GM19099 (cell line): ENCODE results near the gene SLC2A13.

Experiments used
- POLR2A ChIP-seq: IDR thresholded peaks from 3 replicates; pipeline ENCODE4 v1.6.1; 2011; ENCODE audit warnings: low read depth; ENCODE audit not compliant: insufficient read length; ENCODE audit errors: extremely low read depth

Gene SLC2A13

DNA sequence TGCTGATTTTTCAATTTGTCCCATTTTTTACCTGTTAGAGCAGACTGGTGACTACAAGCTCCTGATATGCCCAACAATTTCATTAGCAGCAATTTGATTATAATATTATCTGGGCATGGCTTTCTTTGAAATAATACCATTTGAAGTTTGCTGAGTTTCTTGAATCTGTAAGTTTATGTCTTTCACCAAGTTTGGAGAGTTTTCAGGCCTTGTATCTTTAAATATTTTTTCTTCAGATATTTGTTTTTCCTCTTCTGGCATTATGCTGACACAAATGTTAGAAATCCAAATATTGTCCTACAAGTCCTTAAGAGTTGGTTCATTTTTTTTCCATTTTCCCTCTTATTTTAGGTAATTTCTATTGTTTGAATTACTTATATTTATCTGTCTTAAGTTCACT is 30.4 kb downstream of the SLC2A13 start:
- no peak for TF ChIP-seq POLR2A

DNA sequence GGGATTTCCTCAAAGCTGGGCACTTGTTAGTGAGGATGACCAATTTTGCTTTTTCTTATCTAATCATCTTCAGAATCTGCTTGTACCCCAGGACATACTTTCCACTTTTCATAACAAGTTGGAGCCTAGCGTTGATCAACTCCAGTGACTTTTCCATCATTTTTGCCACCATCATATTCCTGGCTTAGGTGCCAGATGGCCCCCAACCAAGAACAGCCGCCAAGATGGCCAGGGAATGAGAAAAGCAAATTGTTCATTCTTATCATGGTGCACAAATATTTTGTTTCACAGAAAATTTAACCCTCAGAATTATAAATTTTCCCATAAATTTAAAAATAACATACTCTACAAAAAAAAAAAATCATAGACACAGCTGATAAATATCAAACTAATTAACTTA is 37.5 kb downstream of the SLC2A13 start:
- TF ChIP-seq POLR2A, result no peak

DNA sequence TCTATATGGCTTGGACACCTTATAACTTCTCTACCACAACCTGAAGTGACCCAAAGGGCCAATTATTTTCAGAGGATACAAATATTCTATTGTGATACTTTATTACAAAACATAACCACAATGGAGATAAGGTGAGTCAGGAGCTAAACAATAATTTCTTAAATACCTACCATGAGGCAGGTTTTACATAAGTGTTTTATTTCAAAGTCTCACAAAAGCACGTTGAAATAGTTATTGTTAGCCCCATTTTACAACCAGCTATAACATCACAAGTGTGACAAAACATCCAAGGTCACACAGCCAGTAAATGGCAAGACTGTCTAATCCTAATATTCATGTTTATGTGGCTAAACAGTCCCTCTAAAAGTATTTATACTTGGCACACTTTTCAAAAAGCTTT is 40.2 kb downstream of the SLC2A13 start:
- TF ChIP-seq POLR2A, result no peak

DNA sequence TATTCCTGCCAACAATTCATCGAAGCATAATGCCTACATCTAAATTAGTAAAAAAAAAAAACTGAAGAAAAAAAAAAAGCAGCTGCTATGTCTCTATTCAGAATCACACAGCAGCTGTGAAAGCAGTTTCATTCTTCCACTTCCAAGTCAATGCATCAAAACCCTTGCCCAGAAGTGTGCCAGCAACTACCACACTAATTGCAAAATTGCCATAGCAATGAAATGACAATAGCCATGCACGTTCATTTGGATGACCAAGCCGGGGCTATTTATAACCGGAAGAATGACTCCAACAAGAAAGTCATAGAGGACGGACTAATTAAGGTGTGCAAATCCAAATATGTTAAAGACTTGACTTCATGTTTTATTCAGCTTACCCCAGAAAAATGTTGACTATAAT is 42.5 kb downstream of the SLC2A13 start:
- TF ChIP-seq POLR2A, result no peak

DNA sequence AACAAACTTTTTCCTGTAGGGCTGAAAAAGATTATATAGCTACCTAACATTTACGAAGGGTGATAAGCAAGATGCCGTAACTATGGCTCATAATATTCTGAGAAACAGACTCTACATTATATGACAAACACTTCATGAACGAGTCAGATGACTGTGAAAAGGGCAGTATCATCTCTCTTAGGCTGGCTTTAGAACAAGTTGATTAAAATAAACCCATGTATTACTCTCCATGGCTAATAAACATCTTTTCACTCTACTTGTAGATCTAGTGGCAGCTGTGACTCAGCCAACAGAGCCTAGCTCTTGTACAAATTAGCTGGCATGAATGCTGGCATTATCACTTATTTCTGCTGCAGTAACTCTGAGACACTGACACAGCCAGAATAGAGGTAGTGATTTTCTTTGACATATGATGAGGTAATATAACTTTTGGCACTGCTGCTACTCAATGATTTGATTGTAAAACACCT is 47.1 kb downstream of the SLC2A13 start:
- TF ChIP-seq POLR2A, result no peak

DNA sequence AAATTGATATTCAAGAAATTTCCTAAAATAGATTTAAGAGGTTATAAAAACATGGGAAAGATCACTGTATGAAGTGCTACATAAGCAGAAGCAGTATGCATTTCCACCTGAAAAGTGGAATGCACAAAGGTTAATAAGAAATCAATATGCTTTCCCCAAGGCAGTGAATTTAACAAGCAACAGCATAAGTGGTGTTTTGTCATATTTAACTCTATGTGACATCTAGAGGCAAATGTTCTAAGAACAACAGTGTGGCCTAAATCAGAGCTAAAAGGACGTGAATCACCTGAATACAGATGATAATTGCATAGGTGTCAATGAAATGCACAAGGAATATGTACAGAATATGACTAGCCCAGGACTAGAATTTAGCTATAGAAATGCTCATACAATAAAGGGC is 49.5 kb downstream of the SLC2A13 start:
- TF ChIP-seq POLR2A, result no peak

DNA sequence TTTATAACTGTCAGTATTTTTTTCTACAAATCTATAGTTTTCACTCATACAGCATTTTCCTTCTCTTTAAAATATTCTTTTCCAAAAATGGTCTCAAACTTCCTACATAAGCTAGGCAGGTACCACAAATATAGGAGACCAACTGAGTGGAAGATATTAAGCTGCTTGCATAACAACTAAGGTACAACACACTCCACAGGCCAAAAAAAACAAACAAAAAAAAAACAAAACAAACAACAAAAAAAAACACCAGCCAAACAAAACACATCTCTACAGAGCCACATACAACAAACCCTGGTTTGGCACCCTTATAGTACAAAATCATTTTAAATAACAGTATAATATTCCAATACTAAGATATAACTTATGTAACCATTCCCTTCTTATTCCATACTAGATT is 50.1 kb downstream of the SLC2A13 start:
- TF ChIP-seq POLR2A, result no peak

DNA sequence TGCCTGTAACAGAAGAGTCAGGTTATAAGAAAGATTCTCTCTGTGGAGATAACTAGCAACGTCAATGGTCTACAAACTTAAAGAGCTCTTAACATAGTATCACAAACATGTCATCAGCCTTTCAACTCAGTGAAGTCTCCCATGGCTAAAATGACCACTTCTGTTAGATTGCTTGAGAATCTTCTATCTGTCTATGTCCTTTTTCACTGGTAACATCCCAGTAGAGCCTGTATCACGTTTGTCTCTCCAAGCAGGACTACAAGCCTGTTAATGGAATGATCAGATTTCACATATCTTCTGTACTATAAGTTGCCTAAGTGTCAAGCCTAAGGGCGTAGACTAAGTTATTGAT is 50.7 kb downstream of the SLC2A13 start:
- no peak for TF ChIP-seq POLR2A

DNA sequence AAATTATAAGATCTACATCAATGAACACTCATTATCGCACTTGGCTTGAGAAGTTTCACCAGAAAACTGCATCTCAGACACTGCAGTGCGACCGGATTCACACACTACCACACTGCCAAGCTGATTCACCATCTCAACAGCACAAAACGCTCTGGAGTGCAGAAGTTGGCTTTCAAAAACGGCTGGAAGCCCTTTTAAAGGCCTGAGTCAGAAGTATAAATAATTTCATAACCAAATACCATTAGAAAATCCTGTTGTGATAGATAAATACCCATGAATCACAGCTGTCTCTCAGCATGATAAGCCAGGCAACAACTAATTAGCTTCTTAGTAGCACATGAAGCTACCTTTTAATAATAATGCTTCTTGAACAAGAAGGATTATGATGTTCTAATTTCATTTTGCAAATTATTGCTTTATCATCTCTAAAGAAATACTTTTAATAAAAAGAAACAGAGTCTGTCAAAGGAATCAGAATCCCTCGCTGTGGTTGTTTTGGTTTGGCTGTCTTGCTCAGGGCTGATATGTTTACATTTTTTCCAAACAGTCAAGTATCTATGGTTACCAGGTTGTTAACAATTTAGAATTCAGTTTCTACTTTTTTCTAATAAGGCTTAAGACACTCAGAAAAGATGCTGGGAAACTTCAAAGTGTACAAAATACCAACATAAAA is 51.2 kb downstream of the SLC2A13 start:
- TF ChIP-seq POLR2A, result no peak

DNA sequence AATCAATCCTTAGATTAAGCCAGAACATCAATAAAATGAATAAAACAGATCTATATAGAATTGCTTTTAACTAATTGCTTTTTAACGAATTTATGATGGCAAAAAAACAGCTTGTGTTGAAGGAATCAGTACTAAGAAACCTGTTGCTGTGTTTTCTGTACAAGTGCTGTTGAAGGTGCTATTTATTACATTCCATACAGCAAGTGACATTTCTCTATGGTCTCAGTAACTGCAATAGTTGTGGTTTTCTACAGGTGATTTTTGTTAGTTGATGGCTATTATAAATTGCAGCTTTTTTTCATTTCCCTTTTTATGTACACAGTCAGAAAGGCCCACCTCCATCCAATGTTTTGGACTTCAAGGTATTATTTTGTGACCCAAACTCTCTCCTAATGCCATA is 56.6 kb downstream of the SLC2A13 start:
- TF ChIP-seq POLR2A, result no peak

DNA sequence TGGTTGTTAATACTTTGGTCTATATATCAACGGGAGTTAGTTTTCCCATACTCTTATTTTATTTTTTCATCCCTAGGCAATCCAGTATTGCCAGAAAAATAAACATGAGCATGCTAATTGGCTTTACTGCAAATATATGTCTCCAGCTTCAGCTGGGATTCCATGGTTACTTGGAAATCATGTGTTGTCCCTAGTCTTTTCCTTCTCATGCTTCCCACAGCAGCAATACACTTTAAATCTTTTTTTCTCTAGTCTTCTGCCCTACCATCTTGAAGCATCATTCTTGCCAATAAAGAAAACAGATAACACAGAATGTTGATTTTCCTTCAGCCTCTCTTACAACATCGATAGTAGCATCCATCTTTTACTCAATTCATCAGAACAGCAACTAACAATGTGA is 60.2 kb downstream of the SLC2A13 start:
- TF ChIP-seq POLR2A, result no peak

DNA sequence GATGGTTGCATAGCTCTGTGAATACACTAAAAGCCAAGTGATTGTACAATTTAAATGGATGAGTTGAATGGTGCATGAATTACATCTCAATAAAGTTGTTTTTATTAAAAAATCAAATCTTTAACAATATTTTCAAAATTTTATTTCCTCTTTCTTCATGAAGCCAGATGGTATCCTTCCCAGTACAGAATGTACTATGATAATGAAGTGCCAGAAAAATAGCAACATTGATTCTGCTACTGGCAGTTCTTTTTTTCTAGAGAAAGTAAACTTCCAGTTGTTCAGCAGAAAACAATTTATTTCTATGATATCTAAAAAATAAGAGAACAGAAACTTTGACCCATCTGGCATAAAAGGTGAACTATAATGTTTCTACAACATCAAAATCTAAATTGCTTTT is 61.5 kb downstream of the SLC2A13 start:
- TF ChIP-seq POLR2A, result no peak

DNA sequence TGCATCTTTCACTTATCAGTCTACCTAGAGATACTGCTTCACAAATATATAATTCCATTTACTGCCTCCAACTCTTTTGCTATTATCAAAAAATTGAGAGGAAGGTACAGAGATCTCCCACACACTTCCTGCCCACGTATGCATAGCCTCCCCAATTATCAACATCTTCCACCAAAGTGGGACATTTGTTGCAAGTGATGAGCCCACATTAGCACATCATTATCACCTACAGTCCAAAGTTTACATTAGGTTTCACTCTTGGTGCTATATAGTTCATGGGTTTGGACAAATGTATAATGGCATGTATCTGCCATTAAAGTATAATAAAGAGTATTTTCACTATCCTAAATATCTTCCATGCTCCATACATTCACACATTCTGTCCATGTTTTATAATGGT is 66.3 kb downstream of the SLC2A13 start:
- no peak for TF ChIP-seq POLR2A

DNA sequence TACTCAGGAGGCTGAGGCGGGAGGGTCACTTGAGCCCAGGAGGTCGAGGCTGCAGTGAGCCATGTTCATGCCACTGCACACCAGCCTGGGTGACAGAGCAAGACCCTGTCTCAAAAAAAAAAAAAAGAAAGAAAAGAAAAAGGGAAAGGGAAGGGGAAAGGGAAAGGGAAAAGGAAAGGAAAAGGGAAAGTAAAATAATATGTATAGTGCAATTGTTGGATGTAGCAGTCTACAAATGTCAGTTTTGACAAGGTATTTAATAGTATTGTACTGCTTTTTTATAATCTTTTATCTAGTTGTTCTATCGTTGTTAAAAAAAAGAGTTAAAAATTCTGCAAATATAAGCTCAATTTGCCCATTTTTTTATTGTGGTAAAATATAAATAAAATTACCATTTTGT is 67.3 kb downstream of the SLC2A13 start:
- no peak for TF ChIP-seq POLR2A

DNA sequence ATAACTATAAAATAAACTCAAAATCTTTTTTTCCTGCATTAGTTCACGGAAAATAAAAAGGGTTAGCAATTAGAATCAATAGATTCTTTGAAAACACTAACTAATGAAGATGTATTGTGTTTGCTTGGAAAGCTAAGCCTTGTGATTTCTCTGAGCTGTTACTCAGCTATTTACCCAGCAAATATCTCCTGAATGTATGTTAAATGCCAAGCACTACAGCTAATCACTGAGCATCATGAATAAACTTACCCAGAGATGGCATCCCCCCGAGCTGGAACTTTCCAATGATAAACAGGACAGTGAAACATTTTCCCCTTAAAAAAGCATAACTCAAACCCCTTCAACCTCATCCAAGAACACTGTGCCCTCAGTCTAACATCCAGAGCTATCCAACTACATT is 71.2 kb downstream of the SLC2A13 start:
- TF ChIP-seq POLR2A, result no peak

DNA sequence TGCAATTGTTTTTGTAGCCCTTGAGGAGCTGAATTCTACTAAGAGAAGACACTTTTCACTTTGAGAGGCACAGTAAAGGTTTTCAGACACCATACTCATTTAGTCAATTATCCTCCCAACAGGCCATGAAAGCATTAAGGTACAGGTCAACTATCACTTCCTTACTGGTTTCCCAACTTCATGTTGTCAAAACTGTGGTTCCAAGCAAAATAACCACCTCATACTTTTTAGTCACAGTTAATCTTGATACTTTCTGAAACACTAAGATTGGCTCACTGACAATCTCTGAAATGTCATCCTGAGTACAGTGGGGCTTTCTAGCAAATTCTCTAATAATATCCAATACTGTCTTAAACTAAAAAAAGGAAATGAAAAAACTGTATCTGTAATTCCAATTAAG is 71.7 kb downstream of the SLC2A13 start:
- TF ChIP-seq POLR2A, result no peak

DNA sequence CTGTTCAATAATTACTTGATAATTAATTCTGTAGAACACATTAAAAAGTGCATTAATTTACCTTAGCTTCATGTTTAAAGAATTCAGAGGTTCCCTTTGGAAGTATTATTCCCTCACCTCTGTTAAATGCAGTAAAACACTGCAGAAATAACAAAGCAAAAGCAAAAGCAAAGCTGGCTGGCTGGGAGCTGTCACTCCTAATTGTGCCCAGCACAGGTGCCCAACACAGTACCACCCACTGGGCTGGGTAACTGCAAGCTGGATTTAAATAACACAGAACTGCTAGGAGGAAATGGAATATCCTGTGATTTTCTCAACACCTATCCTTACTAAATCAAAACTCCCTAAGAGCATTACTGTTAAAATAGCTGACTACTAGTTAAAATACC is 72.6 kb downstream of the SLC2A13 start:
- TF ChIP-seq POLR2A, result no peak
